ENCODE measurements around the gene NDUFS6. TPM values are rescaled to one million over a fixed set of nuclear protein-coding genes. Genes with fewer than 3 reads are reported as not detected.

NDUFS6 gene
- polyA plus RNA-seq, 2 donors: 41.8 to 67.4 TPM

DNA sequence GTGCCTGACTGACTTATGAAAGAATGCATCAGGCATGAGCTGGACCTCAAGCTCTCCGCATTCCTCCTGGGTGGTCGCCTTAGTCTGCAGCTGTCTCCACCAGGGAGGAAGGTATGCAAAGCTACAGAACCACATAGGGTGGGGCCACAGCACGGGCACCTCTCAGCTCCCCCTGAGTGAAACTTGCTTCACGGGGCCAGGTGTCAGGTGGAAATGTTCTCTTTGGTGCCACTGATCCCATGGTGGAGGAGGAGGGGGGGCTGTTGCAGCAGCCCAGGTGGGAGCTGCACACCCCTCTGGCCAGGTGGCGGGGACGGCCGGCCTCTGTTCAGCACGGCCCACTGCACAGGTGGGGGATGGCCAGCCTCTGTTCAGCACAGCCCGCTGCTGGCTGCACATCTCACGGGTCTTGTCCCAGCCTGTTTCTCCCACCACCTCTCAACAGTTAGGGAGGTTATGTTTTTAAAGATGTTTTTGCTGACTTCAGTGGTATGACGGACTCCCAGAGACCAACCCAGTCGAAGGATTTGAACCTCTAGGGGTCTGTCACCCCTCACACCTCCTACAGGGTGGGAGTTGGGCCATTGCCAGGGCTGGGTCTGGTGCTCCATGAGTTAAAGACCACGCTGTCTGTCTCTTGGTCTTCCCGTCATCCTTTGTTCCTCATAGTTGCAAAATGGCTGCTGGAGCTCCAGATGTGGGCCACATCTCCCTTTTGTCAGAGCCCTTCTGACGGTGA, 35.9 kb upstream of the NDUFS6 start:
- Histone ChIP-seq H3K36me3 (ENCODE audit: control insufficient read depth in 2 of 2, insufficient read depth in 2 of 2, low read length in 1 of 2) (no peaks in the 10 kb centered on the region), H3K27me3 (ENCODE audit: control insufficient read depth in 1 of 2, insufficient read depth in 2 of 2, low read length in 2 of 2) (no peaks in the 10 kb centered on the region), H3K9me3 (ENCODE audit: control insufficient read depth in 2 of 2, insufficient read depth in 1 of 2, low read depth in 1 of 2, low read length in 1 of 2) (no peaks in the 10 kb centered on the region), H3K4me3 (ENCODE audit: low read depth in 1 of 2, low read length in 2 of 2) (no peak overlapping the region), H3K4me1 (ENCODE audit: control insufficient read depth in 2 of 2, insufficient read depth in 2 of 2, low read length in 1 of 2) (no peaks in the 10 kb centered on the region), H3K27ac (ENCODE audit: low read depth in 2 of 2, low read length in 1 of 2) (no peak overlapping the region)
- 77 to 80% methylated on average over 15 of the region's 15 CpGs for WGBS, 2 donors

GRCh38 chr5:1765880-1766235, 35.3 kb upstream of the NDUFS6 start:
- Histone ChIP-seq H3K27ac (ENCODE audit: low read depth in 2 of 2, low read length in 1 of 2) (no peak overlapping the region), H3K4me1 (ENCODE audit: control insufficient read depth in 2 of 2, insufficient read depth in 2 of 2, low read length in 1 of 2) (no peaks in the 10 kb centered on the region), H3K4me3 (ENCODE audit: low read depth in 1 of 2, low read length in 2 of 2) (no peak overlapping the region), H3K27me3 (ENCODE audit: control insufficient read depth in 1 of 2, insufficient read depth in 2 of 2, low read length in 2 of 2) (no peaks in the 10 kb centered on the region), H3K36me3 (ENCODE audit: control insufficient read depth in 2 of 2, insufficient read depth in 2 of 2, low read length in 1 of 2) (no peaks in the 10 kb centered on the region), H3K9me3 (ENCODE audit: control insufficient read depth in 2 of 2, insufficient read depth in 1 of 2, low read depth in 1 of 2, low read length in 1 of 2) (no peaks in the 10 kb centered on the region)
- WGBS, 2 donors: 82 to 89% methylated on average over 3 of the region's 3 CpGs

DNA sequence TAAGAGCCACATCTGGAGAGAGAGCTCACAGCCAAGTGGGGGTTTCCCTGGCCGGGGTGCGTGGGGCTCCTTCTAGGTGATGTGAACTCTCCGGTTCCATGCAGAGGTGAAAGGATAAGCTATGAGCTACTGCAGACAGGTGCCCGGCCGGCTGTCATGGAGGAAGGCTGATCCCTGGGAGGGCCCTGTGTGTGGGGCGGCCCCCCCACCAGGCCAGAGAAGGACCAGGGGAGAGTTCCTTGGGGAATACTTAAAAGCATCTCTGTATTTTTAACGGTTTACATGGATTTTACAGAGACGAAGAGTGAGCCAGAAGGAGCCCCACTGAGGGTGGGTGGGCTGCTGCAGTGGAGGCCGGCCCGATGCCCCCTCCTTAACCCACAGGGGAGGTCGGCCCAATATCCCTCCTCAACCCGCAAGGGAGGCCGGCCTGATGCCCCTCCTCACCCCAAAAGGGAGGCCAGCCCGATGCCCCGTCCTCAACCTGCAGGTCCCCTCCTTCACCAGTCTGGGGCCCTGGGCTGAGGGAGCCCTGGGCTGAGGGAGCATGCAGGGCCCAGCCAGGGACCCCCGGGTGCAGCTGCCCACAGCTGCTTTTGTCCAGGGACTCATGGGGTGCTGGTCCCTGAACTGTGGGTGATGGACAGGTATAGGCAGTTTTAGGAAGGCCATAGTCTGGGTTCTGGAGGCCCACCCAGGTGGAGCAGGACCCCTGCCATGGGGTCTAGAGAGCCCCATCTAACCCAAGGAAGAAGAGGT, 33.5 kb upstream of the NDUFS6 start:
- Histone ChIP-seq H3K27ac (ENCODE audit: low read depth in 2 of 2, low read length in 1 of 2) (no peak overlapping the region), H3K4me3 (ENCODE audit: low read depth in 1 of 2, low read length in 2 of 2) (no peak overlapping the region), H3K9me3 (ENCODE audit: control insufficient read depth in 2 of 2, insufficient read depth in 1 of 2, low read depth in 1 of 2, low read length in 1 of 2) (peaks cover 0 to 3% of the 10 kb centered on the region in 2 donors), H3K4me1 (ENCODE audit: control insufficient read depth in 2 of 2, insufficient read depth in 2 of 2, low read length in 1 of 2) (peaks cover 0 to 4% of the 10 kb centered on the region in 2 donors), H3K27me3 (ENCODE audit: control insufficient read depth in 1 of 2, insufficient read depth in 2 of 2, low read length in 2 of 2) (no peaks in the 10 kb centered on the region), H3K36me3 (ENCODE audit: control insufficient read depth in 2 of 2, insufficient read depth in 2 of 2, low read length in 1 of 2) (no peaks in the 10 kb centered on the region)
- WGBS, 2 donors: 79 to 81% methylated on average over 16 of the region's 16 CpGs

DNA sequence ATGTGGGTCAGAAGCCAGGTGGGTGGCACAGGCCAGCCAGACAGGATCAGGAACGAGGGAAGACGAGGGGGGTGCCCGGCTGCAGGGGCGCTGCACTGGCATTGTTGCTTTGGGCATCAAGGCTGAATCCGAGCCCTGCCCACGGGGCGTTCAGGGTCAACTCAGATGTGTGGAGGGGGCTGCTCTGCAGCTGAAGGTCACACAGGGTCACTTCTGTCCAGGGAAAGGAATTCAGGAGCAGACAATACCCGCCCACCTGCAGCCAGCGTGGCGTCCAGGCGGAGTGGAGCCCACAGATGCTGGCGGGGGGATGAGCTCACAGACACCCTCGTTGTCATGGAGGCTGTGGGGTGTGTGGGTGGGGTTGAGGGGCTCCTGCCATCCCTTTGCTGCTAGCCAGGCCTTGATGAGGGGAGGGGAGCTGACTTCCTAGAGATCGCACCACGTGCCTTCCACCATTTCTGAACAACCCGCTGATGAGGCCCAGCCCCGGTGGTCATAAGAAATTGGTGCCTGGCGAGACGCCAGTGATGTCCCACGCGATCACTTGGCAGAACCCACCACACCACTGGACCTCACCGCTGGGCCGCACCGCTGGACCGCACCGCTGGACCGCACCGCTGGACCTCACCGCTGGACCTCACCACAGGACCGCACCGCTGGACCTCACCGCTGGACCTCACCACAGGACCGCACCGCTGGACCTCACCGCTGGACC, 32.8 kb upstream of the NDUFS6 start:
- Histone ChIP-seq H3K27me3 (ENCODE audit: control insufficient read depth in 1 of 2, insufficient read depth in 2 of 2, low read length in 2 of 2) (no peaks in the 10 kb centered on the region), H3K4me3 (ENCODE audit: low read depth in 1 of 2, low read length in 2 of 2) (no peak overlapping the region), H3K4me1 (ENCODE audit: control insufficient read depth in 2 of 2, insufficient read depth in 2 of 2, low read length in 1 of 2) (peaks cover 0 to 4% of the 10 kb centered on the region in 2 donors), H3K9me3 (ENCODE audit: control insufficient read depth in 2 of 2, insufficient read depth in 1 of 2, low read depth in 1 of 2, low read length in 1 of 2) (peaks cover 0 to 3% of the 10 kb centered on the region in 2 donors), H3K27ac (ENCODE audit: low read depth in 2 of 2, low read length in 1 of 2) (no peak overlapping the region), H3K36me3 (ENCODE audit: control insufficient read depth in 2 of 2, insufficient read depth in 2 of 2, low read length in 1 of 2) (no peaks in the 10 kb centered on the region)
- WGBS, 2 donors: 87 to 89% methylated on average over 35 of the region's 35 CpGs

- Histone ChIP-seq H3K4me3 (ENCODE audit: low read depth in 1 of 2, low read length in 2 of 2) (no peak overlapping the region), H3K27ac (ENCODE audit: low read depth in 2 of 2, low read length in 1 of 2) (no peak overlapping the region), H3K4me1 (ENCODE audit: control insufficient read depth in 2 of 2, insufficient read depth in 2 of 2, low read length in 1 of 2) (peaks cover 0 to 4% of the 10 kb centered on the region in 2 donors), H3K9me3 (ENCODE audit: control insufficient read depth in 2 of 2, insufficient read depth in 1 of 2, low read depth in 1 of 2, low read length in 1 of 2) (peaks cover 0 to 3% of the 10 kb centered on the region in 2 donors), H3K36me3 (ENCODE audit: control insufficient read depth in 2 of 2, insufficient read depth in 2 of 2, low read length in 1 of 2) (no peaks in the 10 kb centered on the region), H3K27me3 (ENCODE audit: control insufficient read depth in 1 of 2, insufficient read depth in 2 of 2, low read length in 2 of 2) (no peaks in the 10 kb centered on the region)
- WGBS, 2 donors: 95% methylated on average over 51 to 54 of the region's 54 CpGs
Observed at GRCh38 chr5:1769017-1769640, 32.1 kb upstream of the NDUFS6 start.

GRCh38 chr5:1769752-1770442, 31.3 kb upstream of the NDUFS6 start:
- Histone ChIP-seq H3K27ac (ENCODE audit: low read depth in 2 of 2, low read length in 1 of 2) (no peak overlapping the region), H3K36me3 (ENCODE audit: control insufficient read depth in 2 of 2, insufficient read depth in 2 of 2, low read length in 1 of 2) (no peaks in the 10 kb centered on the region), H3K27me3 (ENCODE audit: control insufficient read depth in 1 of 2, insufficient read depth in 2 of 2, low read length in 2 of 2) (no peaks in the 10 kb centered on the region), H3K9me3 (ENCODE audit: control insufficient read depth in 2 of 2, insufficient read depth in 1 of 2, low read depth in 1 of 2, low read length in 1 of 2) (peaks cover 0 to 3% of the 10 kb centered on the region in 2 donors), H3K4me1 (ENCODE audit: control insufficient read depth in 2 of 2, insufficient read depth in 2 of 2, low read length in 1 of 2) (peaks cover 0 to 4% of the 10 kb centered on the region in 2 donors), H3K4me3 (ENCODE audit: low read depth in 1 of 2, low read length in 2 of 2) (no peak overlapping the region)
- WGBS, 2 donors: 86 to 88% methylated on average over 30 of the region's 30 CpGs

- Histone ChIP-seq H3K27me3 (ENCODE audit: control insufficient read depth in 1 of 2, insufficient read depth in 2 of 2, low read length in 2 of 2) (no peaks in the 10 kb centered on the region), H3K9me3 (ENCODE audit: control insufficient read depth in 2 of 2, insufficient read depth in 1 of 2, low read depth in 1 of 2, low read length in 1 of 2) (peaks cover 0 to 3% of the 10 kb centered on the region in 2 donors), H3K27ac (ENCODE audit: low read depth in 2 of 2, low read length in 1 of 2) (no peak overlapping the region), H3K4me1 (ENCODE audit: control insufficient read depth in 2 of 2, insufficient read depth in 2 of 2, low read length in 1 of 2) (peaks cover 0 to 4% of the 10 kb centered on the region in 2 donors), H3K36me3 (ENCODE audit: control insufficient read depth in 2 of 2, insufficient read depth in 2 of 2, low read length in 1 of 2) (no peaks in the 10 kb centered on the region), H3K4me3 (ENCODE audit: low read depth in 1 of 2, low read length in 2 of 2) (no peak overlapping the region)
- 60 to 66% methylated on average over 6 of the region's 6 CpGs for WGBS, 2 donors
Observed at GRCh38 chr5:1770443-1770802, 30.8 kb upstream of the NDUFS6 start.

GRCh38 chr5:1771149-1772065, 29.8 kb upstream of the NDUFS6 start:
- Histone ChIP-seq H3K27ac (ENCODE audit: low read depth in 2 of 2, low read length in 1 of 2) (no peak overlapping the region), H3K4me3 (ENCODE audit: low read depth in 1 of 2, low read length in 2 of 2) (no peak overlapping the region)
- 65 to 66% methylated on average over 20 of the region's 20 CpGs for WGBS, 2 donors

More at GRCh38 chr5:1771149-1772065, 29.8 kb upstream of the NDUFS6 start:
- no peaks in the 10 kb centered on the region for H3K27me3 ChIP-seq (ENCODE audit: control insufficient read depth in 1 of 2, insufficient read depth in 2 of 2, low read length in 2 of 2)
- H3K36me3 ChIP-seq (ENCODE audit: control insufficient read depth in 2 of 2, insufficient read depth in 2 of 2, low read length in 1 of 2): no peaks in the 10 kb centered on the region
- peaks cover 0 to 4% of the 10 kb centered on the region in 2 donors for H3K4me1 ChIP-seq (ENCODE audit: control insufficient read depth in 2 of 2, insufficient read depth in 2 of 2, low read length in 1 of 2)
- H3K9me3 ChIP-seq (ENCODE audit: control insufficient read depth in 2 of 2, insufficient read depth in 1 of 2, low read depth in 1 of 2, low read length in 1 of 2): peaks cover 0 to 3% of the 10 kb centered on the region in 2 donors

All from esophagus (tissue), 2 donors.